Left ventricle myocardium inferior (tissue), 1 donor: ENCODE data around the gene KRT3. TPM values are rescaled to one million over a fixed set of nuclear protein-coding genes. Genes with fewer than 3 reads are reported as not detected.

Experiments
- DNase-seq: peaks from one replicate; pipeline ENCODE4 v3.0.0-alpha.2; 2020
- H3K27ac ChIP-seq: fragments of 200-600 bp; replicated peaks from 2 replicates; pipeline ENCODE4 v1.8.0; 2021
- H3K27me3 ChIP-seq: fragments of 200-600 bp; 2 replicates; pipeline ENCODE4 v1.8.0; 2021; ENCODE audit warnings: low read depth
- H3K36me3 ChIP-seq: fragments of 200-600 bp; 2 replicates; pipeline ENCODE4 v1.8.0; 2021
- H3K4me1 ChIP-seq: fragments of 200-600 bp; 2 replicates; pipeline ENCODE4 v1.8.0; 2021
- H3K4me3 ChIP-seq: fragments of 200-600 bp; 2 replicates; pipeline ENCODE4 v1.8.0; 2021; ENCODE audit warnings: mild to moderate bottlenecking, moderate library complexity
- H3K9me3 ChIP-seq: fragments of 200-600 bp; replicated peaks from 2 replicates; pipeline ENCODE4 v1.8.0; 2021
- intact Hi-C: fragments of 100-400 bp; cut with micrococcal nuclease; formaldehyde crosslinking; loops from one replicate; pipeline ENCODE4 v1.11.0; 2022
- total RNA-seq: library from RNA; stranded (reverse); fragmentation: NEBNext Ultra II Directional; extraction: Animal tissue kit (Norgen Biotek cat#: 25700); gene quantifications from one replicate; pipeline ENCODE4 v1.2.1, GENCODE V29; 2021
- TF ChIP-seq, protein P1 (sequence below): fragments of 200-600 bp; IDR thresholded peaks from 2 replicates; pipeline ENCODE4 v1.8.0; 2021; ENCODE audit warnings: antibody characterized with exemption, mild to moderate bottlenecking, borderline replicate concordance
- donor health status: DM: no; HTN: yes; CAD: no; lungs with severe emphysema.

Gene KRT3
- total RNA-seq, 1 donor from 2014 or later: not detected

DNA sequence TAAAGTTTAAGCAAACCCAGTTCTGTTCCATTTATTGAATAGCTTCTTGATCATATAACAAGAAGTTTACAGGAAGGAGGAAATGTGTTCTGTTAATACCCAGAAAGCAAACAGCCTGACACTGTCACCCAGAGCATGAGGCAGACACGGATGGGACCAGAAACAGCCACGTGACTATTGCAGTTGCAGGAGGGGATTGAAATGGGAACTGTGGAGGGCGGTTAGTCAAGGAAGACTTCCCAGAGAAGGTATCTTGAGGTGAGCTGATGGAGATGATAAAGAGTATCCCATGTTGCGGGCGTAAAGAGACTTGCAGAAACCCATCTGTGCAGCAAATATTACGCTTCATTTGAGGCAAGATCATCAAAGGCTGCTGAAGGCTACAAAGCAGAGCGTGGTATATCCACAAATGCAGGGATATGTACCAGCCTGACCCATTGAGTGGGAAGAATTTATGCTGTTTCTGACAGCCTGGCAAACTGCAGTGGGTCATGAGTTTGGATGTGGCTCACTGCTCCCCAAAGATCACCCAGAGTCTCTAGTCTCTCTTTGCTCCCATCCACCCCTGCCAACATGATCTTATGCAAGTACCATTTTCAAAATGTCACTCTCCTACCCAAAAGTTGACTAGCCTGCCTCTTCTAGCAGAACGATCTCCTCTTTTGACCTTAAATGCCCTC is 39.5 kb downstream of the KRT3 start:
- H3K27me3 ChIP-seq: peaks cover 80% of the 10 kb centered on the region

DNA sequence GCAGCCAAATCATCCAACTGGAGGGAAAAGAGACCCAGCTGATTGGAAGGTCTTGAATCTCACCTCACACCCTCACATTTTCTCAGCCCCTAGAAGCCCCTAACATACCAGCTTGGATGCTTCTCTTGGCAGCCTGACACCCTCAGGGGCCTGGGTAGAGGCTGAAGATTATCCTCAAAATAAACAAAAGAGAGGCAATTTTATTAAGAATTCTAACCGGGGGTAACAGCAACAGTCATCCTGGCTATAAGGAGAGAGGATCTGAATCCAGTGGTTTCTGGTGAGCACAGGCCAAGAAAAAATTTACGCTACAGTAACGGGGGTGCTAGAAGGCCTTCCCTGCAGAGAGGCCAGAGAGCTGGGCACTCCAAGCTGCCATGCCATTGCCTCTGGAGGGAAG is 40.4 kb downstream of the KRT3 start:
- peaks cover 10% of the 10 kb centered on the region for H3K9me3 ChIP-seq
- no peaks in the 10 kb centered on the region for H3K36me3 ChIP-seq
- peaks cover 89% of the 10 kb centered on the region for H3K27me3 ChIP-seq
- DNase-seq: no peak
- intact Hi-C loops: no loop called here
- H3K4me1 ChIP-seq: no peaks in the 10 kb centered on the region
- TF ChIP-seq, protein P1, sequence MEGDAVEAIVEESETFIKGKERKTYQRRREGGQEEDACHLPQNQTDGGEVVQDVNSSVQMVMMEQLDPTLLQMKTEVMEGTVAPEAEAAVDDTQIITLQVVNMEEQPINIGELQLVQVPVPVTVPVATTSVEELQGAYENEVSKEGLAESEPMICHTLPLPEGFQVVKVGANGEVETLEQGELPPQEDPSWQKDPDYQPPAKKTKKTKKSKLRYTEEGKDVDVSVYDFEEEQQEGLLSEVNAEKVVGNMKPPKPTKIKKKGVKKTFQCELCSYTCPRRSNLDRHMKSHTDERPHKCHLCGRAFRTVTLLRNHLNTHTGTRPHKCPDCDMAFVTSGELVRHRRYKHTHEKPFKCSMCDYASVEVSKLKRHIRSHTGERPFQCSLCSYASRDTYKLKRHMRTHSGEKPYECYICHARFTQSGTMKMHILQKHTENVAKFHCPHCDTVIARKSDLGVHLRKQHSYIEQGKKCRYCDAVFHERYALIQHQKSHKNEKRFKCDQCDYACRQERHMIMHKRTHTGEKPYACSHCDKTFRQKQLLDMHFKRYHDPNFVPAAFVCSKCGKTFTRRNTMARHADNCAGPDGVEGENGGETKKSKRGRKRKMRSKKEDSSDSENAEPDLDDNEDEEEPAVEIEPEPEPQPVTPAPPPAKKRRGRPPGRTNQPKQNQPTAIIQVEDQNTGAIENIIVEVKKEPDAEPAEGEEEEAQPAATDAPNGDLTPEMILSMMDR: no peak
- no peak overlapping the region for H3K4me3 ChIP-seq
- H3K27ac ChIP-seq: no peak overlapping the region

More for the DNA sequence above, 39.5 kb downstream of the KRT3 start:
- H3K4me3 ChIP-seq: no peak overlapping the region
- no peak for DNase-seq
- TF ChIP-seq, protein P1: no peak
- intact Hi-C loops: no loop called here
- H3K36me3 ChIP-seq: no peaks in the 10 kb centered on the region
- H3K9me3 ChIP-seq: peaks cover 19% of the 10 kb centered on the region
- H3K27ac ChIP-seq: no peak overlapping the region
- no peaks in the 10 kb centered on the region for H3K4me1 ChIP-seq

DNA sequence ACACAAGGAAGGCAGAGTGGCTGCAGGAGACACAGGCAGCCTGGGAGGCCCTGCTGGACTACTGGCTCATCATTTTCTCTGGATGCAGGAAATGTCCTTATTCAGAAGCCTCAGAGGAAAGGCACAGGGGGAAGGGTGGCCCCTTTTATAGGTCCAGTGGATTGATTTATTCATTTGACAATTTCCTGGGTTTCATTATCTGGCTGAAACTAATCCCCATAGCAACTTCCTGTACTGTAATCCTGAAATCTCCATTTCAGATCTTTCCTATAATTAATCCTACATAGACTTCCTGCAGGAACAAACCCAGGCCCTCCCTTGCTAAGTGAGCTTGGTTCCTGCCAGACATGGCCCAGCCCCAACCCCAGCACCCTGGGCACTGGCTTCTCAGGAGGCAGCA is 41.8 kb downstream of the KRT3 start:
- Histone ChIP-seq H3K4me1 (no peaks in the 10 kb centered on the region), H3K4me3 (no peak overlapping the region), H3K36me3 (no peaks in the 10 kb centered on the region), H3K9me3 (no peaks in the 10 kb centered on the region), H3K27me3 (peaks cover 94% of the 10 kb centered on the region), H3K27ac (no peak overlapping the region)
- no peak for DNase-seq
- intact Hi-C loops: no loop called here
- TF ChIP-seq, protein P1: no peak

- Histone ChIP-seq H3K4me1 (no peaks in the 10 kb centered on the region), H3K27me3 (peaks cover 94% of the 10 kb centered on the region), H3K9me3 (no peaks in the 10 kb centered on the region), H3K36me3 (no peaks in the 10 kb centered on the region), H3K27ac (no peak overlapping the region), H3K4me3 (no peak overlapping the region)
- TF ChIP-seq, protein P1: no peak
- intact Hi-C loops: no loop called here
- no peak for DNase-seq
Observed at GRCh38 chr12:52753283-52753682, 42.6 kb downstream of the KRT3 start.

DNA sequence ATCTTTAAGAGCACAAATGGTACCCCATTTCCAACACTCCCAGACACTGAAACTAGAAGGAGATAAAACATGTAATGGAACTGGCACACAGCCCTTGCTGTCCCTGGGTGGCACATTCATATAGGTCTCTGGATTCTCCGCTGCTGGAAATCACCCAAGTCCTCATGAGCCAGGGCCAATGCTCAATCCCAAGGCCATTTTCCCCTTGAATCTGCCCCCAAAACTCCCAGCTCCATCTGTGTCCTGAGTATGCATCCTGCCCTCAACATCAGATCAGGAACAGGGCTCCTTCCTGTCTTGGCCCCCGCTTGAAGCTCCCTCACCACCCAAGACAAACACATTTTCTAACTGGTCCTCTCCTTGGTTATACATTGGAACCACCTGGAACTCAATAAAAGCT is 43.4 kb downstream of the KRT3 start:
- no peak overlapping the region for H3K4me3 ChIP-seq
- H3K27me3 ChIP-seq: peaks cover 94% of the 10 kb centered on the region
- H3K4me1 ChIP-seq: no peaks in the 10 kb centered on the region
- no peaks in the 10 kb centered on the region for H3K9me3 ChIP-seq
- H3K36me3 ChIP-seq: no peaks in the 10 kb centered on the region
- no peak for DNase-seq
- no peak overlapping the region for H3K27ac ChIP-seq
- intact Hi-C loops: no loop called here
- TF ChIP-seq, protein P1: no peak
